Measurements from ENCODE around the gene CACNA2D3. TPM values are rescaled to one million over a fixed set of nuclear protein-coding genes. Genes with fewer than 3 reads are reported as not detected.

The CACNA2D3 gene
- total RNA-seq, 6 donors from 2014 or later: 2.9 to 16.8 (median 4.9) TPM

GRCh38 chr3:54408328-54408727, 286.0 kb downstream of the CACNA2D3 start:
- TF ChIP-seq POLR2A (IDR thresholded peaks at IDR 0.05) (no peak), EP300 (IDR thresholded peaks at IDR 0.05) (no peak), POLR2AphosphoS5 (IDR thresholded peaks at IDR 0.05) (no peak)
- TF ChIP-seq, protein P1, sequence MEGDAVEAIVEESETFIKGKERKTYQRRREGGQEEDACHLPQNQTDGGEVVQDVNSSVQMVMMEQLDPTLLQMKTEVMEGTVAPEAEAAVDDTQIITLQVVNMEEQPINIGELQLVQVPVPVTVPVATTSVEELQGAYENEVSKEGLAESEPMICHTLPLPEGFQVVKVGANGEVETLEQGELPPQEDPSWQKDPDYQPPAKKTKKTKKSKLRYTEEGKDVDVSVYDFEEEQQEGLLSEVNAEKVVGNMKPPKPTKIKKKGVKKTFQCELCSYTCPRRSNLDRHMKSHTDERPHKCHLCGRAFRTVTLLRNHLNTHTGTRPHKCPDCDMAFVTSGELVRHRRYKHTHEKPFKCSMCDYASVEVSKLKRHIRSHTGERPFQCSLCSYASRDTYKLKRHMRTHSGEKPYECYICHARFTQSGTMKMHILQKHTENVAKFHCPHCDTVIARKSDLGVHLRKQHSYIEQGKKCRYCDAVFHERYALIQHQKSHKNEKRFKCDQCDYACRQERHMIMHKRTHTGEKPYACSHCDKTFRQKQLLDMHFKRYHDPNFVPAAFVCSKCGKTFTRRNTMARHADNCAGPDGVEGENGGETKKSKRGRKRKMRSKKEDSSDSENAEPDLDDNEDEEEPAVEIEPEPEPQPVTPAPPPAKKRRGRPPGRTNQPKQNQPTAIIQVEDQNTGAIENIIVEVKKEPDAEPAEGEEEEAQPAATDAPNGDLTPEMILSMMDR (IDR thresholded peaks at IDR 0.05): no peak
- Histone ChIP-seq H3K4me1 (no peaks in the 10 kb centered on the region), H3K27ac (no peak overlapping the region), H3K4me3 (no peak overlapping the region), H3K9me3 (no peaks in the 10 kb centered on the region), H3K27me3 (no peaks in the 10 kb centered on the region), H3K36me3 (no peaks in the 10 kb centered on the region)
- WGBS, 2 donors: 83 to 85% methylated on average over 2 of the region's 2 CpGs
- DNase-seq (no peak), ATAC-seq (ENCODE audit: low FRiP score in 2 of 2) (no peak)

DNA sequence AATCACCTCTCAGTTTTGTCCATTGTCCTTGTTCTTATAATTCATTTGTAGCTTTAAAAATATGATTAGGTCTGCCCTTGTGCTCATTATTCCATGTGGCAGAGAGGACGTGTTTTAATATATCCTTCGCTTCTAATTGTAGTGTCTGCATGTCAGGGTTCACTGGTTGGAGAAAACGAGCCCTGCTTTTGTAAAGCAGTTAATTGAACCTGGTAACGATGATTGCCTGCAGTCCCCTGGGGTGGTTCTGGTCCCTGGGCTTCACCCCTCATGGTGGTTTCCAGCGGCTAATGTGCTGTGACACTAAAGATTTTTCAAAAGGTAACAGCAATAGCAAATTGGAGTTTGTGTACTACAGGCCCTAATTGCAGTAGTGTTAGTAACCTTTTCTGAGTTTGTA, 299.6 kb downstream of the CACNA2D3 start:
- no peak for TF ChIP-seq EP300 (IDR thresholded peaks at IDR 0.05)
- TF ChIP-seq, protein P1 (IDR thresholded peaks at IDR 0.05): no peak
- no peaks in the 10 kb centered on the region for H3K4me1 ChIP-seq
- 80 to 88% methylated on average over 5 of the region's 5 CpGs for WGBS, 2 donors
- no peaks in the 10 kb centered on the region for H3K36me3 ChIP-seq
- no peak overlapping the region for H3K4me3 ChIP-seq
- ATAC-seq (ENCODE audit: low FRiP score in 2 of 2) (no peak), DNase-seq (no peak)
- H3K9me3 ChIP-seq: no peaks in the 10 kb centered on the region
- H3K27ac ChIP-seq: no peak overlapping the region
- no peaks in the 10 kb centered on the region for H3K27me3 ChIP-seq

- Histone ChIP-seq H3K4me3 (no peak overlapping the region), H3K36me3 (no peaks in the 10 kb centered on the region), H3K9me3 (no peaks in the 10 kb centered on the region), H3K4me1 (no peaks in the 10 kb centered on the region), H3K27ac (no peak overlapping the region), H3K27me3 (no peaks in the 10 kb centered on the region)
- TF ChIP-seq, protein P1 (IDR thresholded peaks at IDR 0.05): no peak
- TF ChIP-seq EP300 (IDR thresholded peaks at IDR 0.05) (no peak), POLR2A (IDR thresholded peaks at IDR 0.05) (no peak), POLR2AphosphoS5 (IDR thresholded peaks at IDR 0.05) (no peak)
- 56 to 60% methylated on average over 2 of the region's 2 CpGs for WGBS, 2 donors
- DNase-seq (no peak), ATAC-seq (ENCODE audit: low FRiP score in 2 of 2) (peak in 1 of 2 donors; percentile 58)
Measured at GRCh38 chr3:54424292-54424691, 301.9 kb downstream of the CACNA2D3 start.

GRCh38 chr3:54426381-54426780, 304.0 kb downstream of the CACNA2D3 start:
- H3K36me3 ChIP-seq: no peaks in the 10 kb centered on the region
- H3K9me3 ChIP-seq: no peaks in the 10 kb centered on the region
- no peak overlapping the region for H3K4me3 ChIP-seq
- no peak overlapping the region for H3K27ac ChIP-seq
- no peaks in the 10 kb centered on the region for H3K4me1 ChIP-seq
- TF ChIP-seq POLR2A (IDR thresholded peaks at IDR 0.05): no peak
- TF ChIP-seq EP300 (IDR thresholded peaks at IDR 0.05): no peak
- TF ChIP-seq, protein P1 (IDR thresholded peaks at IDR 0.05): no peak
- no peak for TF ChIP-seq POLR2AphosphoS5 (IDR thresholded peaks at IDR 0.05)
- no peaks in the 10 kb centered on the region for H3K27me3 ChIP-seq
- DNase-seq: no peak
- ATAC-seq (ENCODE audit: low FRiP score in 2 of 2): no peak

GRCh38 chr3:54427501-54427900, 305.1 kb downstream of the CACNA2D3 start:
- Histone ChIP-seq H3K4me3 (no peak overlapping the region), H3K27ac (no peak overlapping the region), H3K9me3 (no peaks in the 10 kb centered on the region), H3K27me3 (no peaks in the 10 kb centered on the region), H3K36me3 (no peaks in the 10 kb centered on the region), H3K4me1 (no peaks in the 10 kb centered on the region)
- WGBS, 2 donors: 80 to 91% methylated on average over 2 of the region's 2 CpGs
- no peak for DNase-seq
- no peak for ATAC-seq (ENCODE audit: low FRiP score in 2 of 2)
- TF ChIP-seq, protein P1 (IDR thresholded peaks at IDR 0.05): no peak
- TF ChIP-seq EP300 (IDR thresholded peaks at IDR 0.05) (no peak), POLR2AphosphoS5 (IDR thresholded peaks at IDR 0.05) (no peak), POLR2A (IDR thresholded peaks at IDR 0.05) (no peak)

All from upper lobe of left lung (tissue), 6 donors.